BE2C (cell line): ENCODE data around the gene CDK3.

Experiments
- DNase-seq: peaks from one replicate; pipeline ENCODE4 v3.0.0-alpha.2; 2020
- H3K27me3 ChIP-seq: fragments of 250-450 bp; sonication (Bioruptor Pico); 2 replicates; pipeline ENCODE4 v1.5.1; 2020; ENCODE audit warnings: mild to moderate bottlenecking
- H3K36me3 ChIP-seq: fragments of 250-450 bp; sonication (Bioruptor Pico); 2 replicates; pipeline ENCODE4 v1.5.1; 2020; ENCODE audit warnings: mild to moderate bottlenecking
- H3K4me1 ChIP-seq: fragments of 250-450 bp; sonication (Bioruptor Pico); 2 replicates; pipeline ENCODE4 v1.5.1; 2020
- H3K4me3 ChIP-seq: 2 replicates; pipeline ENCODE4 v1.5.1; 2011; ENCODE audit warnings: low read depth, low read length
- H3K9me3 ChIP-seq: fragments of 250-450 bp; sonication (Bioruptor Pico); 2 replicates; pipeline ENCODE4 v1.5.1; 2020
- CTCF ChIP-seq: IDR thresholded peaks from 2 replicates; pipeline ENCODE4 v1.5.1; 2012; ENCODE audit warnings: mild to moderate bottlenecking, low read depth, low read length

The CDK3 gene

GRCh38 chr17:76022973-76023899 is 22.6 kb downstream of the CDK3 start:
- no peaks in the 10 kb centered on the region for H3K9me3 ChIP-seq
- H3K4me3 ChIP-seq, result no peak overlapping the region

GRCh38 chr17:76023900-76024237 is 23.2 kb downstream of the CDK3 start:
- Histone ChIP-seq H3K36me3 (no peaks in the 10 kb centered on the region), H3K9me3 (no peaks in the 10 kb centered on the region), H3K4me1 (no peaks in the 10 kb centered on the region), H3K4me3 (no peak overlapping the region), H3K27me3 (no peaks in the 10 kb centered on the region)
- DNase-seq, result no peak
- TF ChIP-seq CTCF, result no peak

More at GRCh38 chr17:76022973-76023899, 22.6 kb downstream of the CDK3 start:
- no peak for TF ChIP-seq CTCF
- no peak for DNase-seq
- H3K36me3 ChIP-seq, result no peaks in the 10 kb centered on the region
- H3K27me3 ChIP-seq, result no peaks in the 10 kb centered on the region
- peaks cover 2% of the 10 kb centered on the region; the same call in 1 of the 2 replicates for H3K4me1 ChIP-seq

GRCh38 chr17:76024353-76024752 is 23.7 kb downstream of the CDK3 start:
- TF ChIP-seq CTCF, result no peak
- H3K4me1 ChIP-seq, result no peaks in the 10 kb centered on the region
- no peaks in the 10 kb centered on the region for H3K27me3 ChIP-seq

GRCh38 chr17:76025294-76025693 is 24.6 kb downstream of the CDK3 start:
- no peaks in the 10 kb centered on the region for H3K9me3 ChIP-seq
- TF ChIP-seq CTCF, result no peak
- H3K4me3 ChIP-seq, result no peak overlapping the region
- H3K36me3 ChIP-seq, result no peaks in the 10 kb centered on the region
- DNase-seq, result no peak
- H3K27me3 ChIP-seq, result no peaks in the 10 kb centered on the region
- H3K4me1 ChIP-seq, result peaks cover 3% of the 10 kb centered on the region

More at GRCh38 chr17:76024353-76024752, 23.7 kb downstream of the CDK3 start:
- H3K4me3 ChIP-seq, result no peak overlapping the region
- H3K36me3 ChIP-seq, result no peaks in the 10 kb centered on the region
- no peak for DNase-seq
- H3K9me3 ChIP-seq, result no peaks in the 10 kb centered on the region

- Histone ChIP-seq H3K36me3 (no peaks in the 10 kb centered on the region), H3K4me1 (peaks cover 3% of the 10 kb centered on the region), H3K4me3 (no peak overlapping the region), H3K27me3 (no peaks in the 10 kb centered on the region), H3K9me3 (no peaks in the 10 kb centered on the region)
- TF ChIP-seq CTCF, result no peak
- no peak for DNase-seq
Observed at GRCh38 chr17:76026714-76027158, 26.1 kb downstream of the CDK3 start.
